Colonic mucosa (tissue), 4 donors: Measurements from ENCODE around the gene PARD6G. TPM values are rescaled to one million over a fixed set of nuclear protein-coding genes. Genes with fewer than 3 reads are reported as not detected.

Experiments used
- DNase-seq: peaks from one replicate; pipeline ENCODE4 v3.0.0-alpha.2; 2020
- H3K27ac ChIP-seq: fragments of 200-600 bp; one replicate; pipeline ENCODE4 v1.8.0; 2021
- H3K27me3 ChIP-seq: fragments of 200-600 bp; one replicate; pipeline ENCODE4 v1.8.0; 2021
- H3K36me3 ChIP-seq: fragments of 200-600 bp; one replicate; pipeline ENCODE4 v1.8.0; 2021
- H3K4me1 ChIP-seq: fragments of 200-600 bp; one replicate; pipeline ENCODE4 v1.8.0; 2021; ENCODE audit warnings: mild to moderate bottlenecking
- H3K4me3 ChIP-seq: fragments of 200-600 bp; one replicate; pipeline ENCODE4 v1.8.0; 2021
- H3K9ac ChIP-seq, 2 donors: one replicate each; pipeline ENCODE4 v1.7.0; 2013; ENCODE audit warnings: control low read depth in 2 of 2, low read depth in 2 of 2, low read length in 2 of 2
- H3K9me3 ChIP-seq: fragments of 200-600 bp; one replicate; pipeline ENCODE4 v1.8.0; 2021
- CTCF ChIP-seq: fragments of 200-600 bp; IDR thresholded peaks from one replicate; pipeline ENCODE4 v1.8.0; 2022; ENCODE audit warnings: antibody characterized with exemption, mild to moderate bottlenecking
- intact Hi-C: fragments of 100-400 bp; cut with DNase I; formaldehyde crosslinking; loops from one replicate; pipeline ENCODE4 v1.14.1; 2022
- total RNA-seq, 2 donors: library from RNA; stranded (reverse); fragmentation: NEBNext Ultra II Directional in 1 of 2; extraction: Animal tissue kit (Norgen Biotek cat#: 25700) in 1 of 2; gene quantifications; one replicate each; pipeline ENCODE4 v1.2.1, GENCODE V29; 2021
- donor health status: healthy.
- donor health status: DM: no; HTN: no; CAD: no.
- donor health status: DM: no; HTN: no; CAD: no.

PARD6G gene
- total RNA-seq, 2 donors from 2014 or later: 1.0 to 1.2 TPM

- Histone ChIP-seq H3K4me3 (no peak overlapping the region), H3K27me3 (no peaks in the 10 kb centered on the region), H3K9me3 (no peaks in the 10 kb centered on the region), H3K27ac (no peak overlapping the region), H3K9ac (no peak overlapping the region), H3K4me1 (no peaks in the 10 kb centered on the region), H3K36me3 (no peaks in the 10 kb centered on the region)
- intact Hi-C loops: no loop called here
- TF ChIP-seq CTCF: no peak
- DNase-seq: no peak
These were observed 15.3 kb downstream of the PARD6G start for GRCh38 chr18:80232030-80232429.

- Histone ChIP-seq H3K27ac (no peak overlapping the region), H3K27me3 (no peaks in the 10 kb centered on the region), H3K9ac (no peak overlapping the region), H3K4me3 (no peak overlapping the region), H3K9me3 (no peaks in the 10 kb centered on the region), H3K36me3 (no peaks in the 10 kb centered on the region), H3K4me1 (no peaks in the 10 kb centered on the region)
- no peak for DNase-seq
- no peak for TF ChIP-seq CTCF
- intact Hi-C loops: no loop called here
These were observed 15.7 kb downstream of the PARD6G start for GRCh38 chr18:80231616-80232015.

- no peak for TF ChIP-seq CTCF
- no peak for DNase-seq
- Histone ChIP-seq H3K9me3 (no peaks in the 10 kb centered on the region), H3K4me1 (no peaks in the 10 kb centered on the region), H3K4me3 (no peak overlapping the region), H3K9ac (no peak overlapping the region), H3K27me3 (no peaks in the 10 kb centered on the region), H3K27ac (no peak overlapping the region), H3K36me3 (no peaks in the 10 kb centered on the region)
- intact Hi-C loops: no loop called here
These were observed 16.2 kb downstream of the PARD6G start for GRCh38 chr18:80231151-80231550.

GRCh38 chr18:80229766-80230745 is 17.3 kb downstream of the PARD6G start:
- Histone ChIP-seq H3K4me3 (no peak overlapping the region), H3K9me3 (no peaks in the 10 kb centered on the region), H3K27ac (no peak overlapping the region), H3K4me1 (no peaks in the 10 kb centered on the region), H3K9ac (no peak overlapping the region), H3K36me3 (no peaks in the 10 kb centered on the region), H3K27me3 (no peaks in the 10 kb centered on the region)
- intact Hi-C loops: no loop called here
- no peak for DNase-seq
- no peak for TF ChIP-seq CTCF

- DNase-seq: no peak
- no peaks in the 10 kb centered on the region for H3K27me3 ChIP-seq
- H3K36me3 ChIP-seq: no peaks in the 10 kb centered on the region
- TF ChIP-seq CTCF: no peak
- H3K4me3 ChIP-seq: no peak overlapping the region
- H3K4me1 ChIP-seq: no peaks in the 10 kb centered on the region
- intact Hi-C loops: no loop called here
- H3K27ac ChIP-seq: no peak overlapping the region
- H3K9ac ChIP-seq: no peak overlapping the region
- no peaks in the 10 kb centered on the region for H3K9me3 ChIP-seq
These were observed 18.0 kb downstream of the PARD6G start for GRCh38 chr18:80229363-80229762.
